Fibroblast of lung (primary cell): ENCODE results near the gene ALG12. TPM values are rescaled to one million over a fixed set of nuclear protein-coding genes. Genes with fewer than 3 reads are reported as not detected.

Source experiments
- DNase-seq, 2 donors: peaks; one replicate each; pipeline versions ENCODE4 v3.0.0 to v3.0.0-alpha.2; 2010; ENCODE audit warnings: low read depth in 2 of 2
- H2AFZ ChIP-seq: 2 replicates; pipeline ENCODE4 v1.5.1; 2012; ENCODE audit warnings: low read length, control low read depth, inconsistent platforms
- H3K27ac ChIP-seq: 2 replicates; pipeline ENCODE4 v1.5.1; 2011; ENCODE audit warnings: low read length, control low read depth; ENCODE audit not compliant: insufficient read depth
- H3K27me3 ChIP-seq: 2 replicates; pipeline ENCODE4 v1.5.1; 2011; ENCODE audit warnings: mild to moderate bottlenecking, low read length; ENCODE audit not compliant: control insufficient read depth, insufficient read depth
- H3K36me3 ChIP-seq: 2 replicates; pipeline ENCODE4 v1.5.1; 2011; ENCODE audit warnings: low read length; ENCODE audit not compliant: control insufficient read depth, insufficient read depth
- H3K4me1 ChIP-seq: 2 replicates; pipeline ENCODE4 v1.5.1; 2011; ENCODE audit warnings: low read length; ENCODE audit not compliant: control insufficient read depth, insufficient read depth; ENCODE audit errors: extremely low read depth
- H3K4me2 ChIP-seq: 2 replicates; pipeline ENCODE4 v1.5.1; 2011; ENCODE audit warnings: low read length, control low read depth; ENCODE audit not compliant: insufficient read depth; ENCODE audit errors: extremely low read depth
- H3K4me3 ChIP-seq, 4 experiments: fragments of 200-600 bp in 1 of 4; sonication (generic) in 1 of 4; replicated peaks in 1 of 4; 2 replicates each; pipeline ENCODE4 v1.5.1; 2011 to 2016; ENCODE audit warnings: low read length in 4 of 4, low read depth in 3 of 4, mild to moderate bottlenecking in 3 of 4, control low read depth in 2 of 4, inconsistent platforms in 1 of 4, mixed read lengths in 1 of 4; ENCODE audit not compliant: insufficient read depth in 1 of 4; ENCODE audit errors: control extremely low read depth in 1 of 4
- H3K79me2 ChIP-seq: 2 replicates; pipeline ENCODE4 v1.5.1; 2012; ENCODE audit warnings: mild to moderate bottlenecking, low read length, inconsistent platforms; ENCODE audit not compliant: control insufficient read depth, insufficient read depth
- H3K9ac ChIP-seq: 2 replicates; pipeline ENCODE4 v1.5.1; 2011; ENCODE audit warnings: mild to moderate bottlenecking, low read length, control low read depth; ENCODE audit not compliant: insufficient read depth
- H3K9me3 ChIP-seq: 2 replicates; pipeline ENCODE4 v1.5.1; 2012; ENCODE audit warnings: low read depth, low read length; ENCODE audit not compliant: control insufficient read depth, insufficient read depth
- H4K20me1 ChIP-seq: 2 replicates; pipeline ENCODE4 v1.5.1; 2011; ENCODE audit warnings: low read length; ENCODE audit not compliant: control insufficient read depth, insufficient read depth; ENCODE audit errors: extremely low read depth
- EZH2 ChIP-seq: IDR thresholded peaks from 2 replicates; pipeline ENCODE4 v1.5.1; 2012; ENCODE audit warnings: low read length, control low read depth, mild to moderate bottlenecking; ENCODE audit errors: missing control alignments
- polyA plus RNA-seq, 2 donors: library from polyadenylated mRNA; depleted of rRNA in 1 of 2; stranded (reverse) in 1 of 2; unstranded in 1 of 2; fragments of >200 nt; gene quantifications; 2 replicates each; pipeline ENCODE4 v1.2.1, GENCODE V29; 2011 to 2012; ENCODE audit warnings: missing spikeins in 1 of 2
- total RNA-seq: library from RNA; depleted of rRNA; stranded (reverse); fragments of >200 nt; gene quantifications from 2 replicates; pipeline ENCODE4 v1.2.1, GENCODE V29; 2014
- TF ChIP-seq, protein P1 (sequence below), 2 donors: IDR thresholded peaks in 1 of 2; conservative IDR thresholded peaks in 1 of 2; 1 replicate in 1 of 2; 2 replicates in 1 of 2; pipeline ENCODE4 v1.5.1; 2011 to 2012; ENCODE audit warnings: low read length in 2 of 2, control low read depth in 1 of 2, inconsistent platforms in 1 of 2, low read depth in 1 of 2, mild to moderate bottlenecking in 1 of 2

Gene ALG12
- total and polyA plus RNA-seq, 2 donors (not counting 1 experiment from before 2014, with no cell fraction given) = 9.6 to 19.0 TPM

DNA sequence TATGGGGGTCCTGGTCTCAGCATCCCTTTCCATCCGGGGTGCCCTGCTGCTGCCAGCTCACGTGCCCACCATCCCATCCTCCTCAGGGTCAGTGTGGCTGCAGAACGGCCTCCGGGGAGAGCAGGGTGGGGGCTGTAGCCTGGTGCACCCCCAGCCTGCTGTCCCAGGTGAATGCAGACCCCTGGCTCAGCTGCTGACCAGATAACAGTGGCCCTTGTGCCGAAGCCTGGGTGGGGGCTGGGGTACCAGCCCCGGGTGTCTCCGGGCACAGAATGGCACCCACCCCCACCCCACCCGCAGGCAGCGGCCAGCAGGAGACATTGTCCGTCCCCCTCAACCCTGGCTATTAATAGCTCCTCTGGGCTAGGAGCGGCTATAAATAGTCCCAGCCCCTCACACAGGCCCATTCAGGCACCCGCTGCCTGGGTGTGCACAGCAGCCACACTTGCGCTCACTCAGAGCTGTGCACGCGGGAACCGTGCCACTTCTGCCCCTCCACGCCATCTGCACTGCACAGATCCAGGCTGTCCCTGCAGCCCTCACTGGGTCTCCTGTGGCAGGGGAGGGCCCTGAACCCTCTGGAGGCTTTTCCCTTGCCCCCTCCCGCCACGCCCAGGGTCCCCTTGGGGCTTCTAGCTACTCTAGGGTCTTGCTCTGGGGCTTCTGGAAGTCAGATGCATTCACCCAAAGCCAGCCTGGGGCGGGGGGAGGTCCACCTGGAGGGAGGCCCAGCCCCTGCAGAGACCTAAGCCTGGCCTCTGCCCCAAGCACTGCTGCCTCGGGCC lies 18.9 kb upstream of the ALG12 start:
- no peak for TF ChIP-seq EZH2
- TF ChIP-seq, protein P1, sequence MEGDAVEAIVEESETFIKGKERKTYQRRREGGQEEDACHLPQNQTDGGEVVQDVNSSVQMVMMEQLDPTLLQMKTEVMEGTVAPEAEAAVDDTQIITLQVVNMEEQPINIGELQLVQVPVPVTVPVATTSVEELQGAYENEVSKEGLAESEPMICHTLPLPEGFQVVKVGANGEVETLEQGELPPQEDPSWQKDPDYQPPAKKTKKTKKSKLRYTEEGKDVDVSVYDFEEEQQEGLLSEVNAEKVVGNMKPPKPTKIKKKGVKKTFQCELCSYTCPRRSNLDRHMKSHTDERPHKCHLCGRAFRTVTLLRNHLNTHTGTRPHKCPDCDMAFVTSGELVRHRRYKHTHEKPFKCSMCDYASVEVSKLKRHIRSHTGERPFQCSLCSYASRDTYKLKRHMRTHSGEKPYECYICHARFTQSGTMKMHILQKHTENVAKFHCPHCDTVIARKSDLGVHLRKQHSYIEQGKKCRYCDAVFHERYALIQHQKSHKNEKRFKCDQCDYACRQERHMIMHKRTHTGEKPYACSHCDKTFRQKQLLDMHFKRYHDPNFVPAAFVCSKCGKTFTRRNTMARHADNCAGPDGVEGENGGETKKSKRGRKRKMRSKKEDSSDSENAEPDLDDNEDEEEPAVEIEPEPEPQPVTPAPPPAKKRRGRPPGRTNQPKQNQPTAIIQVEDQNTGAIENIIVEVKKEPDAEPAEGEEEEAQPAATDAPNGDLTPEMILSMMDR (conservative IDR thresholded peaks at IDR 0.05 in 1 of 2, IDR thresholded peaks at IDR 0.05 in 1 of 2; ENCODE audit: low read depth in 1 of 2, low read length in 2 of 2) = no peak
- Histone ChIP-seq H3K27me3 (no peaks in the 10 kb centered on the region), H4K20me1 (no peaks in the 10 kb centered on the region), H3K4me3 (no peak overlapping the region), H3K4me1 (peaks cover 24% of the 10 kb centered on the region), H3K27ac (no peak overlapping the region), H3K9ac (no peak overlapping the region), H3K4me2 (no peak overlapping the region), H3K79me2 (no peaks in the 10 kb centered on the region), H3K36me3 (no peaks in the 10 kb centered on the region), H3K9me3 (no peaks in the 10 kb centered on the region), H2AFZ (no peak overlapping the region)
- DNase-seq = peak in 1 of 2 donors; percentile 8

DNA sequence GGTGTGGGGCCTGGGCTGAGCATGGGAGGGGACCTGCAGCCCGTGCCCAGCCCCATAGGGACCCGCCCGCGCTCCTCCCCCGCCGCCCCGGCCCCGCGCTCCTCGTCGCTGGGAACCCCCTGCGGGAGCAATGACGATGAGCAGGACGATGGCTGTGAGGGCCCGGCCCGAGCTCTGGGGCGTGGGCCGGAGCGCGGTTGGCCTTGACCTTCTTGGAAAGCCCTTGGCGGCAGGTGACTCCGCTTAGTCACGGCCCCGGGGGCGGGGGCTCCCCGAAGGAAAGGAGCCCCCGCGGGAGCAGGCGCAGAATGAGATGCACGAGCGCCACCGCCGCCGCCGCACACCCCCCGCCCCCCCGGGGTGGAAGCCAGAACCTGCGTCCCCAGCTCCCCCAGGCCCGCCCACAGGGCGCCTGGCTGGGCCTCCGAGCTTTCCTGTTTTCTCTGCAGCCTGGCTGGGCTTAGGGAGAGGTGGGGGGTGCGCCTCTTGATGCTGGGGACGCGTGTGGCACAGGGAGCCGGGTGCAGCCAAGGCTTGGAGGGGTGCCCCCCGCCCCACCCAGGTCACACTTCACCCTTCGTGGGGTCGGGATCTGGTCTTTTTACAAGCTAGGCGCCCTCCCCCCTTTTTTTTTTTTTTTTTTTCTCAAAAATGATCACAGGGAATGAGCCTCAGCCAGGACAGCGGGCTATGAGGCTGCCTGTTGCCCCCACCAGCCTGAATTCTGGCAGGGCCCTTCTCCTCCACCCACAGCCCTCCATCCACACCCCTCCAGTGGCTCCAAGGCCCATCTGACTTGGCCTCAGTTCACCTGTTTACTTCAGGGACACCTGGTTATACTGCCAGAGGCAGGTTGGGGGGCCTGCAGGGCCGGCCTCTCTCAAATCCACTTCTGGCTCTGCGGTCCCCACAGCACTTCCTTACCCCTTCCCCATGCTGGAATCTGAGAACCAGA lies 18.1 kb upstream of the ALG12 start:
- no peak for TF ChIP-seq EZH2
- TF ChIP-seq, protein P1 (conservative IDR thresholded peaks at IDR 0.05 in 1 of 2, IDR thresholded peaks at IDR 0.05 in 1 of 2; ENCODE audit: low read depth in 1 of 2, low read length in 2 of 2) = no peak
- H3K27ac ChIP-seq = peak overlapping the region; percentile 38

DNA sequence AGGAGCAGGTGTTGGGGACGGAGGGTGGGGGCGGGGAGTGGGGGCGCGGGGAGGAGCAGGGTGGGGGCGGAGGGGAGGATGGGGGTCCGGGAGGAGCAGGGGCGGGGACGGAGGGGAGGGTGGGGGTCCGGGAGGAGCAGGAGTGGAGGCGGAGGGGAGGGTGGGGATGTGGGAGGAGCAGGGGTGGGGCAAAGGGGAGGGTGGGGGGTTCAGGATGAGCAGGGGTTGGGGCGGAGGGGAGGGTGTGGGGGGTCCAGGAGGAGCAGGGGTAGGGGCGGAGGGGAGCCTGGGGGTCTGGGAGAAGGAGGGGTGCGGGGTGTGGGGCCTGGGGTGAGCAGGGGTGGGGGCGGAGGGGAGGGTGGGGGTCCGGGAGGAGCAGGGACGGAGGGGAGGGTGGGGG lies 17.3 kb upstream of the ALG12 start:
- DNase-seq = peak in 1 of 2 donors; percentile 31
- Histone ChIP-seq H3K4me3 (no peak overlapping the region), H3K79me2 (no peaks in the 10 kb centered on the region), H3K36me3 (no peaks in the 10 kb centered on the region), H3K27me3 (no peaks in the 10 kb centered on the region), H3K4me2 (no peak overlapping the region), H2AFZ (no peak overlapping the region), H3K9me3 (no peaks in the 10 kb centered on the region), H4K20me1 (no peaks in the 10 kb centered on the region), H3K27ac (no peak overlapping the region), H3K9ac (no peak overlapping the region), H3K4me1 (peaks cover 24% of the 10 kb centered on the region)
- TF ChIP-seq, protein P1 (conservative IDR thresholded peaks at IDR 0.05 in 1 of 2, IDR thresholded peaks at IDR 0.05 in 1 of 2; ENCODE audit: low read depth in 1 of 2, low read length in 2 of 2) = no peak
- TF ChIP-seq EZH2 = no peak

More for the DNA sequence above, 18.1 kb upstream of the ALG12 start:
- peak; percentile 77 to 85 for DNase-seq
- H3K36me3 ChIP-seq = no peaks in the 10 kb centered on the region
- H4K20me1 ChIP-seq = no peaks in the 10 kb centered on the region
- peak overlapping the region; percentile 25 for H3K4me2 ChIP-seq
- H3K4me3 ChIP-seq = peak overlapping the region in 1 of 4 experiments; percentile 32
- no peak overlapping the region for H2AFZ ChIP-seq
- H3K9me3 ChIP-seq = no peaks in the 10 kb centered on the region
- H3K79me2 ChIP-seq = no peaks in the 10 kb centered on the region
- no peaks in the 10 kb centered on the region for H3K27me3 ChIP-seq
- peak overlapping the region; percentile 7 for H3K9ac ChIP-seq
- peaks cover 24% of the 10 kb centered on the region for H3K4me1 ChIP-seq
